Uterus (tissue), 2 donors: ENCODE results near the gene MPPED1.

Source experiments
- POLR2A ChIP-seq, 2 donors: fragments of 450-650 bp; IDR thresholded peaks; one replicate each; pipeline ENCODE4 v1.6.1; 2016; ENCODE audit warnings: antibody characterized with exemption in 2 of 2, mild to moderate bottlenecking in 1 of 2, moderate library complexity in 1 of 2
- TF ChIP-seq, protein P1 (sequence below), 4 experiments: fragments of 200-600 bp in 2 of 4; fragments of 450-650 bp in 2 of 4; sonication (generic) in 2 of 4; IDR thresholded peaks; one replicate each; pipeline ENCODE4 v1.5.1; 2016 to 2019; ENCODE audit warnings: antibody characterized with exemption in 4 of 4, mild to moderate bottlenecking in 2 of 4, moderate library complexity in 1 of 4

DNA sequence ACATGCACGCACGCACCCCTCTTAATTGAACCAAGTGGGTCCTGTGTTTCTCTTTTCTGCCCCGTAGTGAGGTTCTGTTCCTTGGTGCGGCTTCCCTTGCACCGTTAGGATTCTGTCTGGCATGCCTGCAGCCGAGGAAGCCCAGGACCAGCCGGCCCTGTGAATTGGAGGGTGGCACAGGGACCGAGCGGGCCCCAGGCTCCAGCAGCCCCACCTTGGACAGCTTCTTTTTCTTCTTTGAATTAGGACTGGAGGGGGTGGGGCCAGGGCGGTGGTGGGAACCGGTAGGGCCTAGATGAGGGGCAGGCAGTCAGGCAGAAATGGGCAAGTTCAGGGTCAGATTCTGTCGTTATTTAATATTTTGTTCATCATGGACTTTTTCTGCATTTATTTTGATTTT lies 94.7 kb downstream of the MPPED1 start:
- TF ChIP-seq, protein P1, sequence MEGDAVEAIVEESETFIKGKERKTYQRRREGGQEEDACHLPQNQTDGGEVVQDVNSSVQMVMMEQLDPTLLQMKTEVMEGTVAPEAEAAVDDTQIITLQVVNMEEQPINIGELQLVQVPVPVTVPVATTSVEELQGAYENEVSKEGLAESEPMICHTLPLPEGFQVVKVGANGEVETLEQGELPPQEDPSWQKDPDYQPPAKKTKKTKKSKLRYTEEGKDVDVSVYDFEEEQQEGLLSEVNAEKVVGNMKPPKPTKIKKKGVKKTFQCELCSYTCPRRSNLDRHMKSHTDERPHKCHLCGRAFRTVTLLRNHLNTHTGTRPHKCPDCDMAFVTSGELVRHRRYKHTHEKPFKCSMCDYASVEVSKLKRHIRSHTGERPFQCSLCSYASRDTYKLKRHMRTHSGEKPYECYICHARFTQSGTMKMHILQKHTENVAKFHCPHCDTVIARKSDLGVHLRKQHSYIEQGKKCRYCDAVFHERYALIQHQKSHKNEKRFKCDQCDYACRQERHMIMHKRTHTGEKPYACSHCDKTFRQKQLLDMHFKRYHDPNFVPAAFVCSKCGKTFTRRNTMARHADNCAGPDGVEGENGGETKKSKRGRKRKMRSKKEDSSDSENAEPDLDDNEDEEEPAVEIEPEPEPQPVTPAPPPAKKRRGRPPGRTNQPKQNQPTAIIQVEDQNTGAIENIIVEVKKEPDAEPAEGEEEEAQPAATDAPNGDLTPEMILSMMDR (IDR thresholded peaks at IDR 0.05): no peak
- TF ChIP-seq POLR2A (IDR thresholded peaks at IDR 0.05): no peak
